HG03095 (cell line): ENCODE measurements around the gene GCHFR.

ENCODE experiments used
- ATAC-seq: cut with Tn5 transposase; IDR thresholded peaks from one replicate; pipeline ENCODE4 v1.9.1; 2021; ENCODE audit warnings: moderate library complexity; ENCODE audit not compliant: unreplicated experiment

GCHFR gene

GRCh38 chr15:40763801-40764628, at the start of gene GCHFR:
Gene GCHFR (plus strand): TSS chr15:40764068. CDS start chr15:40764181, 113 bp downstream.
- peak; percentile 66 for ATAC-seq

GRCh38 chr15:40714144-40714543, 49.7 kb upstream of the GCHFR start:
- no peak for ATAC-seq

GRCh38 chr15:40716165-40716564, 47.7 kb upstream of the GCHFR start:
- no peak for ATAC-seq

GRCh38 chr15:40721701-40722100, 42.2 kb upstream of the GCHFR start:
- ATAC-seq, result no peak

GRCh38 chr15:40722354-40722753, 41.5 kb upstream of the GCHFR start:
- ATAC-seq, result no peak

DNA sequence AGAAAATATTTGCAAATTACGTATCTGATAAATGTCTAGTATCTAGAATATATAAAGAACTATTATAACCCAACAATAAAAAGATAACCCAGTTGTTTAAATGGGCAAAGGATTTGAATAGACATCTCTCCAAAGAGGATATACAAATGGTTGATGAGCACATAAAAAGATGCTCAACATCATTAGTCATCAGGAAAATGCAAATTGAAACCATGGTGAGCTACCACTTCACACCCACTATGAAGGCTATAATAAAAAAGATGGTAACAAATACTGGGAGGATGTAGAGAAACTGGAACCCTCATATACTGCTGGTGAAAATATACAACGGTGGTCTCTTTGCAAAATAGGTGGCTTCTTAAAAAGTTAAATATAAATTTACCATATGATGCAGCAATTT, 40.9 kb upstream of the GCHFR start:
- ATAC-seq, result no peak

- no peak for ATAC-seq
These were observed 39.9 kb upstream of the GCHFR start for GRCh38 chr15:40723919-40724318.

- no peak for ATAC-seq
These were observed 32.8 kb upstream of the GCHFR start for GRCh38 chr15:40731034-40731433.

DNA sequence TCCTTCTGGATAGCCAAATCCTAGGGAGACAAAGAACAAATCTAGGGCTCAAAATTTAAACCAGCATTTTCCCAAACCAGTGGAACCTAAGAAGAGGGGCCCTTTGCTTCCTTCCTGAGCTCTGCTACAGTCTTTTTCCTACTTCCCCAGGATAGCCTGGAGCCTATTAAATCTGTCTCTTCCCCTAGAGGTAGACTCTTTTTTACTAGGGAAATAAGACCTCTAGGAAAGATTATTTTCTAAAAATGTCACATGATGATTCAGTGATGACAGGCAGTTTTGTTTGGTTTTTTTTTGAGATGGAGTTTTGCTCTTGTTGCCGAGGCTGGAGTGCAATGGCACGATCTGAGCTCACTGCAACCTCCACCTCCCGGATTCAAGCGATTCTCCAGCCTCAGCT, 27.3 kb upstream of the GCHFR start:
- ATAC-seq, result no peak

- no peak for ATAC-seq
These were observed 26.8 kb upstream of the GCHFR start for GRCh38 chr15:40737048-40737447.

DNA sequence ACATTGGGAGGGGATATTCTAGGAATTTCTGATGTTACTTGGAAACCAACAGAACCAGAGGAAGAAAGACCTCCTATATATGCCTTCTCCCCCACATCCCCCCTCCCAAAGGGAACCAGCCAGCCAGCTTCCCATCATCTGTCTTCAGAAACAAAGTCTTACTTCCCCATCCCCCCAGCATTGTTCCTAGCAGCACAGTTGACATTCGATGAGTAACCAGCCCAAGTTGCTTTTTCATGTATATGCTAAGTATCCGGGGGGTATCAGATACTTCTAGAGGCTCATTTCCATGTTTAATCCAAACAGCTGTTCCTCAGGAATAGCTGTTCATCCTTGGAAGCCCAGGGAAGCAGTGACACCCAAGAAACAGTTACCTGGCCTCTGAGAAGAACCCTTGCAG, 24.8 kb upstream of the GCHFR start:
- no peak for ATAC-seq

DNA sequence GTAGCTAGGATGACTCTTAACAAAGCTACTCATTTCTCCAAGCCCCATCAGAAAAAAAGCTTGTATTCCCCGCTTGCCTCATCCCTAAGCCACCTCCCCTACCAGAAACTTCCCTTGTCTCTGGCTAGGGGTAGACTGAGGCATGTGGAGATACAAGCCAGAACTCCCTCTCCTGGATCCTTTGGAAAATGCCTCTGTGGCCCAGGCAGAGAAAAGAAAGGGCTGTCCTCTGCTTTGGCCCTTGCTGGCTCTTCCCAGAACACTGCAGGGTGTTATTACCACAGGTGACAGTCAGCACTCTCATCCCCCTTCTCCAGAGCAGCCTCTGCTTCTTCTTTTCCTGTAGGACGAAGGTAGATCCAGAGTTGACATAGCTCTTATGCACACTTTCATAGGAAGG, 24.0 kb upstream of the GCHFR start:
- no peak for ATAC-seq

DNA sequence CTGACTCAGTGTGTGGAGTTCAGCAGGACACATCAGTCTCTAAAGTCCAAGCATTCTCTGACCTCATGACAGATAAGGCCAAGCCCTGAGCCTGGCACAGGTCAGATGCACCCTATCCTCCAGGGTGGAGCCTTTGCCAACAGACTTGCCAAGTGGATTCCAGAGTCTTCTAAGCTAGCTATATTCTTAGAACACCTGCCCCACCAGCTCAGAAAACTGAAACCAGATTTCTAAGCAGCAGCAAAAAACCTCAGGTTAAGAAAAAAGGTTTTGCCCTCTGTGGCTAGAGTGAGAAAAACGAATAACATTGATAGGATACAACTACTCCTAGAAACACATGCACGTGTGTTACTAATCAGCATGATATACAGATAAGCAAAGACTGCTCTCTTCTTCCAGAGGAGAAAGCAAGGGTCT, 20.4 kb upstream of the GCHFR start:
- ATAC-seq, result no peak

DNA sequence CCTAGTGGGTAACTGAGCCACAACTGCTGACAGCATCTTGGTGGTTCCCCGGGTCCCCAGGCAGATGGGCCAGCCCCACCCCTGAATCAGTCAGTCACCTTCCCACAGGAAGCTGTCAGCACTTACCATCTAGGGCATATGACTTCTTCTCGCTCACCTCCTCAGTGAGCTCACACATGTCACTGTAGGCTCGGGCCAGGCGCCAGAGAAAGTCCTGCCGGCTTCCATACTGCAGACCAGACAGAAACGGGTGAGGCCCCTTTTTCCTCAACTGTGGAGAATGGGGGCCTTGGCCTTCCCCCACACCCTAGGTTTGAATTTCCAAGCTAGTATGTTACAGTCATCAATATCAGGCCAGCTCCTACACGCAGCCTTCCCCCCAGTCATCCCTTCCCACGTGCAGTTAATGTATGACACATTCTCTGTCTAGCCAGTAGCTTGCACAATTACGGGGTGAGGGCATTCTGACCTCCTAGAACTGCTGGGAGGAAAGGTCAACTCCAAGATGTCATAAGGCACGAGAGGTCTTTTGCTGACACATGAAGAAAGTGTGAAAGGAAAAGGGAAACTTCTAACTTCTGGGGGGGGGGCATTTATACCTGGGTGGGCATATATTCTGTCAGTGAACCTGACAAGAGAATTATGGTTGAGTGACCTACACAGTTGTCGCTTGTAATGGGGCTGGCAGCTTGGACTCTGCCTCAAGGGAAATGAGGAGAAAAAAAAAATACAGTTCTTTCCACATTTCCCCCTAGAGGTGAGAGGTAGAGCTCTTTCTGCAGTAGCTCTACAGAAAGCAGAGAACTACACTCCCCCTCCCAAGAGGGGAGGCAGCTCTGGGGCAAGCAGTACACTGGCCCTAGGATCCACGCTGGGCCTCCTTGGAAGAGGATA, 19.7 kb upstream of the GCHFR start:
- no peak for ATAC-seq

- ATAC-seq, result no peak
These were observed 19.1 kb upstream of the GCHFR start for GRCh38 chr15:40744815-40745152.

GRCh38 chr15:40746916-40747418, 16.9 kb upstream of the GCHFR start:
- no peak for ATAC-seq

GRCh38 chr15:40747685-40748631, 15.9 kb upstream of the GCHFR start:
- no peak for ATAC-seq

DNA sequence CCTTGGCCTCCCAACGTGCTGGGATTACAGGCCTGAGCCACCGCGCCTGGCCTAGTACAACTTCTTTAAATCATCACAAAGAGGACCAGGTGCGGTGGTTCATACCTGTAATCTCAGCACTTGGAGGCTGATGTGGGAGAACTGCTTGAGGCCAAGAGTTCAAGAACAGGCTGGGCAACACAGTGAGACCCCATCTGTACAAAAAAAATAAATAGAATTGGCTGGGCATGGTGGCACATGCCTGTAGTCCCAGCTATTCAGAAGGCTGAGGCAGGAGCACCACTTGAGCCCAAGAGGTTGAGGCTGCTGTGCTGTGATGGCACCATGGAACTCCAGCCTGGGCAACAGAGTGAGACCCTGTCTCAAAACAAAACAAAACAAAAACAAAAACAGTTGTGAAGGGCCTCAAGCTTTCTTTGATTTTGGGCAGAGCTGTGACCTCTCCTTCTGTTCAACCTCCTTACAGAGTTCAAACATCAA, 14.7 kb upstream of the GCHFR start:
- ATAC-seq, result no peak

DNA sequence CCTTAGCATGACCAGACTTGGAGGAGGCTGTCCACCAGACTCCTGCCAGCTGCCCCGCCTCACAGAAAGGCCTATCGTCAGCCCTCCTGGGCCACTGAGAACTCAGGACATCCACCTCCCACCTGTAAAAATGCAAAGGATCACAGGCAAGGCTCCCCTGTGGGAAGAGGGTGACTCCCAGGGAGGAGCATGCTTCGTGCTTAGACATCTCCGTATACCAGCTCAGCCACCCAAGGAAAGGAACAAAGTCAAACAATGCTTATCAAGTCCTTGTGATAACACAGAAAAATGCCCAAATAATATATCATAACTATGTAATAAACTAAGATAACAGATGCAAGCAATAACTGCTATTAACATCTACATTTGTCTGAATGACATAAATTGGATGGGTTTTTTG, 13.0 kb upstream of the GCHFR start:
- ATAC-seq, result no peak

- ATAC-seq, result no peak
These were observed 12.1 kb upstream of the GCHFR start for GRCh38 chr15:40751745-40752144.

- ATAC-seq, result no peak
These were observed 9.3 kb upstream of the GCHFR start for GRCh38 chr15:40754574-40754882.
